Activated B cell treated with CpG ODN at 0.5 μM for 24 hours (primary cell): ENCODE results near the gene ABCA7. TPM values are rescaled to one million over a fixed set of nuclear protein-coding genes. Genes with fewer than 3 reads are reported as not detected.
A peak's percentile ranks its signal among the peaks of the same experiment; 100 is the strongest.

Source experiments
- ATAC-seq: fragments of 200-7000 bp; cut with Tn5 transposase; one replicate; pipeline ENCODE4 v1.10.0; 2021; ENCODE audit warnings: low read depth, mild to moderate bottlenecking, moderate library complexity
- CTCF ChIA-PET: fragments of 350-600 bp; sonication (Branson Sonifier 250); formaldehyde crosslinking; loops from one replicate; lab custom pipeline; 2021; ENCODE audit warnings: antibody characterized with exemption; lab: Charles Lee
- POLR2A ChIA-PET: fragments of 350-600 bp; sonication (Branson Sonifier 250); formaldehyde crosslinking; loops from one replicate; lab custom pipeline; 2021; ENCODE audit warnings: antibody characterized with exemption; lab: Charles Lee
- DNase-seq: peaks from one replicate; pipeline ENCODE4 v3.0.0; 2022
- H3K27ac Mint-ChIP-seq: one replicate; pipeline ENCODE4 v1.8.0; 2020; ENCODE audit warnings: mixed read lengths
- H3K27me3 Mint-ChIP-seq: one replicate; pipeline ENCODE4 v1.8.0; 2021; ENCODE audit warnings: mixed read lengths
- H3K36me3 Mint-ChIP-seq: one replicate; pipeline ENCODE4 v1.8.0; 2021; ENCODE audit warnings: low read depth, mixed read lengths
- H3K4me1 Mint-ChIP-seq: one replicate; pipeline ENCODE4 v1.8.0; 2021; ENCODE audit warnings: mixed read lengths
- H3K4me3 Mint-ChIP-seq: one replicate; pipeline ENCODE4 v1.8.0; 2020; ENCODE audit warnings: mild to moderate bottlenecking, mixed read lengths
- H3K9me3 Mint-ChIP-seq: one replicate; pipeline ENCODE4 v1.8.0; 2020; ENCODE audit warnings: mixed read lengths
- CTCF ChIP-seq: fragments of 200-600 bp; IDR thresholded peaks from one replicate; pipeline ENCODE4 v1.8.0; 2022; ENCODE audit warnings: antibody characterized with exemption, mild to moderate bottlenecking
- intact Hi-C: fragments of 100-400 bp; cut with micrococcal nuclease; formaldehyde crosslinking; loops from one replicate; pipeline ENCODE4 v1.15.1; 2024
- total RNA-seq: library from RNA; stranded (reverse); gene quantifications from 2 replicates; pipeline ENCODE4 v1.2.3, GENCODE V29; 2022

Gene ABCA7
- total RNA-seq, 1 donor from 2014 or later: 188 TPM

DNA sequence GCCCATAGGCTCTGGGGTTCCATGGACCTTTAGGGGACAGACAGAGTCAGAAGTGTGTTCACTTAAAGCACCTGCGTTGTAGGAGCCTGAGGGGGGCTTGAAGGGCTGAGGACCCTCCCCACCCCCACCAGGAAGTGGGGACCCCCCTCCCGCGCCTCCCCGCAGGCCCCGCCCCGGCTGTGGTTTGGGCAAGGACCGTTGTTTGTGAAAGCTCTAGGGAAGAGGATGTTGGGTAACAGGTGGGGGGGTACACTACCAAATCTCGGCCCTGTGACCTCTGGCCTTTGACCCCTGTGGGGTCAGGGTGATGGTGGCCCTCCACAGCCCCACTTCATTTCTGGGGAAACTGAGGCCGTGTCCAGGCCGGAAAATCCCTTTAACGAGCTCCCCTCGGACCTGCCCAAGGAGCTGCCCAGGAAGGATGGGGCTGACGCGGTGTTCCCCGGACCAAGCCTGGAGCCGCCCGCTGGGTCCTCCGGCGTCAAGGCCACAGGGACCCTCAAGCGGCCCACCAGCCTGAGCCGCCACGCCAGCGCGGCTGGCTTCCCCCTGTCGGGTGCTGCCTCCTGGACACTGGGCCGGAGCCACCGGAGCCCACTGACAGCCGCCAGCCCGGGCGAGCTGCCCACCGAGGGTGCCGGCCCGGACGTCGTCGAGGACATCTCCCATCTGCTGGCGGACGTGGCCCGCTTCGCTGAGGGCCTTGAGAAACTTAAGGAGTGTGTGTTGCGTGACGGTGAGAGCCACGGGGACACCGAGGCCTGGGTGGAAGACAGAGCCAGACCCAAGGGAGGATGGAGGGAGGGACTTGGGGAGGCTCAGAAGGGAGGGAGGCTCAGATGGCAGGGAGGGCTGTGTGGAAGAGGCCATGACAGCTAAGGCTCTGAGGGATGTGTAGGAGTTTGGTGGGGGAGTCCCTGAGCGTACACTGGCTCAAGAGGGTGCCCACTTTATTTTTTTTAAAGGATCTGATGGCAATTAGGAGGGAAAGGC is 28.4 kb downstream of the ABCA7 start:
- no peak for DNase-seq
- peaks cover 35% of the 10 kb centered on the region for H3K36me3 Mint-ChIP-seq
- ATAC-seq: peak; percentile 3
- H3K27ac Mint-ChIP-seq: peak overlapping the region; percentile 92
- no peaks in the 10 kb centered on the region for H3K27me3 Mint-ChIP-seq
- H3K9me3 Mint-ChIP-seq: no peaks in the 10 kb centered on the region
- TF ChIP-seq CTCF: no peak
- peaks cover 57% of the 10 kb centered on the region for H3K4me1 Mint-ChIP-seq
- ChIA-PET CTCF (interaction anchor here (1.1 to 1.9 kb wide), 5 partner anchors 10 to 204 kb away, joined by 3 to 6 read pairs (median 4); partner anchors contain the start of gene ABCA7), POLR2A (interaction anchor here (0.5 to 5.3 kb wide), 22 partner anchors 8 to 297 kb away, joined by 3 to 140 read pairs (median 9); partner anchors contain the start of genes ABCA7, CIRBP, CNN2 and GPX4)
- intact Hi-C loops: loop anchor here (1.0 to 5.0 kb wide), 4 partner anchors 14 to 124 kb away; partner anchors contain the start of genes GPX4, RNU6-2 and TMEM259
- H3K4me3 Mint-ChIP-seq: peak overlapping the region; percentile 93

- Mint-ChIP-seq H3K27me3 (no peaks in the 10 kb centered on the region), H3K4me1 (peaks cover 64% of the 10 kb centered on the region), H3K27ac (peak overlapping the region; percentile 92), H3K4me3 (peak overlapping the region; percentile 93), H3K9me3 (no peaks in the 10 kb centered on the region), H3K36me3 (peaks cover 42% of the 10 kb centered on the region)
- no peak for TF ChIP-seq CTCF
- peak; percentile 63 for DNase-seq
- ATAC-seq: peak; percentile 43
- CTCF ChIA-PET: no interaction called here
- intact Hi-C loops: loop anchor here (1.0 to 5.0 kb wide), 4 partner anchors 14 to 123 kb away; partner anchors contain the start of genes GPX4, RNU6-2 and TMEM259
- POLR2A ChIA-PET: interaction anchor here (0.6 to 13.1 kb wide), 11 partner anchors 8 to 123 kb away, joined by 3 to 184 read pairs (median 8); partner anchors contain the start of genes ABCA7, CNN2 and GPX4
Observed at GRCh38 chr19:1069009-1069779, 29.3 kb downstream of the ABCA7 start.

GRCh38 chr19:1070576-1070930 is 30.6 kb downstream of the ABCA7 start:
- Mint-ChIP-seq H3K4me1 (peaks cover 58% of the 10 kb centered on the region), H3K27ac (no peak overlapping the region), H3K4me3 (no peak overlapping the region), H3K27me3 (no peaks in the 10 kb centered on the region), H3K36me3 (peaks cover 44% of the 10 kb centered on the region), H3K9me3 (no peaks in the 10 kb centered on the region)
- intact Hi-C loops: no loop called here
- POLR2A ChIA-PET: interaction anchor here (0.7 to 13.1 kb wide), 5 partner anchors 16 to 174 kb away, joined by 3 to 184 read pairs (median 8); partner anchors contain the start of genes ABCA7 and GPX4
- ATAC-seq: no peak
- no peak for TF ChIP-seq CTCF
- CTCF ChIA-PET: no interaction called here
- no peak for DNase-seq

DNA sequence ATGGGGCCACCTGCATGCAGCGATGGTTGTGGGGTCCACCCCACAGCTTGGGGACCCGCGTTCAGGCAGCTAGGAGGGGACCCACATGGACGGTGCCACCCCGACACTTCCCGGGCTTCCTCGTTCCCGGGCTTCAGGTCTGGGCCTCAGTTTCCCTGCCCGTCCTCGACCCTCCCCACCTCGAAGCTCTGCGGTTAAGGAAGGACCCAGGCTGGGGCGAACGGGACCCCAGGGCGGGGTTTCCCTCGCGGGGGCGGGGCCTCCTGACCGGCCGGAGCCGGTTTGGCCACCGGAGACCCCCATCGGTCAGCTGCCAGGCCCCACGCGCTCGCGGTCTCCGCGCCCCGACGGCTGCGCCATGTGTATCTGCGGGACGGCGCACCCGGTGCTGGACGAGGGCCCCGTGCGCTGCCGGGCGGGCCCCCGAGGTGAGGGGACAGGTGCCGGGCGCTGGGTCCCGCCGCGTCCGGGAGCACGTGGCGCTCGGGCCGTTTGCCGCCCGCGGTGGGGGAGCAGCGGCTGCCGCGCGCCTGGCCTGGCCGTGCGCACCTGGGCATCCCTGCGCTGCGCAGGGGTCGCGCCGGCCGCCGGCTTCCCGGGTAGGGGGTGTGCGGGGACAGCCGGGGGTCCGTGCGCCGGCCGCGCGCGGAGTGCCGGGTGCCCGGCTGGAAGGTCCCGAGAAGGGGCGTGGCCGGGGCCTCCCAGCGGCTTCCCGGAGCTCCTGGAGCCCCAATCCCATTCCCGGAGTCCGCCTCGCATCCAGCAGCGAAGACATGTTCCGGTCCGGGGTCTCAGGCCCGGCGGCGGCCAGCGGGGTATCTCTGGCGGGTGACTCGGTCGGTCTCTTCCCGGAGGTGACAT is 31.3 kb downstream of the ABCA7 start:
- Mint-ChIP-seq H3K36me3 (peaks cover 50% of the 10 kb centered on the region), H3K4me3 (no peak overlapping the region), H3K4me1 (peaks cover 58% of the 10 kb centered on the region), H3K9me3 (no peaks in the 10 kb centered on the region), H3K27ac (peak overlapping the region; percentile 54), H3K27me3 (no peaks in the 10 kb centered on the region)
- DNase-seq: no peak
- no peak for TF ChIP-seq CTCF
- POLR2A ChIA-PET: interaction anchor here (0.7 to 13.1 kb wide), 5 partner anchors 15 to 173 kb away, joined by 3 to 184 read pairs (median 8); partner anchors contain the start of genes ABCA7 and GPX4
- intact Hi-C loops: no loop called here
- CTCF ChIA-PET: no interaction called here
- no peak for ATAC-seq
